NCI-H1436 (cell line): ENCODE results near the gene CLIC1.
"Not testable (repeated sequence)": the region's sequence is repeated elsewhere in the genome, so short reads cannot be mapped to it uniquely, and the experiment has no call there.

Source experiments
- DNase-seq: peaks from one replicate; lab custom pipeline; 2025; lab: John Stamatoyannopoulos, UW

The CLIC1 gene

GRCh38 chr6:31722173-31722572 lies 14.2 kb downstream of the CLIC1 start:
- no peak for DNase-seq

- DNase-seq, result no peak
Observed at GRCh38 chr6:31721351-31722020, 14.8 kb downstream of the CLIC1 start, which contains the start of gene LY6G6C. Gene LY6G6C, minus strand, starts transcription at chr6:31721746. Its CDS starts 67 bp downstream, at chr6:31721679.

GRCh38 chr6:31720196-31720770 lies 16.0 kb downstream of the CLIC1 start:
- no peak for DNase-seq

- no peak for DNase-seq
Observed at GRCh38 chr6:31719001-31719400, 17.3 kb downstream of the CLIC1 start.

GRCh38 chr6:31718265-31718664 lies 18.1 kb downstream of the CLIC1 start:
- DNase-seq, result no peak

GRCh38 chr6:31717499-31718222 lies 18.7 kb downstream of the CLIC1 start:
- peak; percentile 55 for DNase-seq

- no peak for DNase-seq
Observed at GRCh38 chr6:31715022-31715958, 21.0 kb downstream of the CLIC1 start, which contains the start of gene LY6G6D. Gene LY6G6D, plus strand, starts transcription at chr6:31715348. Its CDS starts 8 bp downstream, at chr6:31715356.

- no peak for DNase-seq
Observed at GRCh38 chr6:31713991-31714684, 22.2 kb downstream of the CLIC1 start.

- DNase-seq, result no peak
Observed at GRCh38 chr6:31713465-31713864, 22.9 kb downstream of the CLIC1 start.

GRCh38 chr6:31712296-31712695 lies 24.0 kb downstream of the CLIC1 start:
- DNase-seq, result no peak

- DNase-seq, result no peak
Observed at GRCh38 chr6:31711233-31711632, 25.1 kb downstream of the CLIC1 start.

GRCh38 chr6:31710523-31711219 lies 25.7 kb downstream of the CLIC1 start:
- no peak for DNase-seq

- not testable (repeated sequence) for DNase-seq
Observed at GRCh38 chr6:31709157-31709556, 27.2 kb downstream of the CLIC1 start.

GRCh38 chr6:31708224-31708623 lies 28.1 kb downstream of the CLIC1 start:
- DNase-seq, result no peak

- DNase-seq, result no peak
Observed at GRCh38 chr6:31707701-31708100, 28.6 kb downstream of the CLIC1 start.

- no peak for DNase-seq
Observed at GRCh38 chr6:31706599-31706998, 29.7 kb downstream of the CLIC1 start, which contains the start of gene LY6G6F. Gene LY6G6F, plus strand, starts transcription at chr6:31706866. Its CDS starts 41 bp downstream, at chr6:31706907.

- no peak for DNase-seq
Observed at GRCh38 chr6:31705931-31706330, 30.4 kb downstream of the CLIC1 start.

- DNase-seq, result peak; percentile 95
Observed at GRCh38 chr6:31702819-31703716, 33.3 kb downstream of the CLIC1 start, which contains the start of gene ABHD16A. Gene ABHD16A, minus strand, starts transcription at chr6:31703324. Its CDS starts 43 bp downstream, at chr6:31703281.

GRCh38 chr6:31702405-31702818 lies 33.9 kb downstream of the CLIC1 start:
- no peak for DNase-seq
